Mesenchymal stem cell (in vitro differentiated cells and primary cell): ENCODE data around the gene EVC.
"Not testable (repeated sequence)": the region's sequence is repeated elsewhere in the genome, so short reads cannot be mapped to it uniquely, and the experiment has no call there.

ENCODE experiments used
- DNase-seq: peaks from one replicate; pipeline ENCODE4 v3.0.0-alpha.2; 2013
- H2AFZ ChIP-seq: one replicate; pipeline ENCODE4 v1.6.1; 2013; ENCODE audit warnings: low read depth, mild to moderate bottlenecking, control low read depth, inconsistent platforms, low read length, moderate library complexity
- H2AK5ac ChIP-seq: 2 replicates; pipeline ENCODE4 v1.6.1; 2013; ENCODE audit warnings: low read length, moderate library complexity, mild to moderate bottlenecking, inconsistent platforms; ENCODE audit not compliant: severe bottlenecking
- H2BK120ac ChIP-seq: one replicate; pipeline ENCODE4 v1.6.1; 2013; ENCODE audit warnings: low read depth, mild to moderate bottlenecking, inconsistent platforms, low read length, moderate library complexity
- H2BK12ac ChIP-seq, 2 experiments: one replicate each; pipeline ENCODE4 v1.6.1; 2013; ENCODE audit warnings: inconsistent platforms in 2 of 2, low read length in 2 of 2, mild to moderate bottlenecking in 2 of 2, moderate library complexity in 2 of 2, control low read depth in 1 of 2
- H2BK15ac ChIP-seq: one replicate; pipeline ENCODE4 v1.6.1; 2013; ENCODE audit warnings: mild to moderate bottlenecking, low read depth, inconsistent platforms; ENCODE audit not compliant: poor library complexity, severe bottlenecking
- H2BK5ac ChIP-seq: 2 replicates; pipeline ENCODE4 v1.6.1; 2013; ENCODE audit warnings: low read depth, mild to moderate bottlenecking, low read length, control low read depth, inconsistent platforms; ENCODE audit not compliant: poor library complexity, severe bottlenecking
- H3K14ac ChIP-seq, 2 experiments: one replicate each; pipeline ENCODE4 v1.6.1; 2013; ENCODE audit warnings: inconsistent platforms in 2 of 2, low read length in 2 of 2, control low read depth in 1 of 2, mild to moderate bottlenecking in 1 of 2, moderate library complexity in 1 of 2
- H3K18ac ChIP-seq, 2 experiments: one replicate each; pipeline ENCODE4 v1.6.1; 2013; ENCODE audit warnings: inconsistent platforms in 2 of 2, low read length in 2 of 2, control low read depth in 1 of 2, low read depth in 1 of 2, mild to moderate bottlenecking in 1 of 2
- H3K23ac ChIP-seq, 2 experiments: one replicate each; pipeline ENCODE4 v1.6.1; 2013; ENCODE audit warnings: inconsistent platforms in 2 of 2, low read length in 2 of 2, mild to moderate bottlenecking in 2 of 2, moderate library complexity in 2 of 2, control low read depth in 1 of 2
- H3K27ac ChIP-seq: 2 replicates; pipeline ENCODE4 v1.5.1; 2013; ENCODE audit warnings: mild to moderate bottlenecking, moderate library complexity, low read length, control low read depth, inconsistent platforms; ENCODE audit not compliant: poor library complexity, severe bottlenecking
- H3K27me3 ChIP-seq, 2 experiments: 2 replicates each; pipeline versions ENCODE4 v1.6.1 to v1.7.0; 2013; ENCODE audit warnings: low read length in 2 of 2, mild to moderate bottlenecking in 2 of 2, moderate library complexity in 2 of 2, control low read depth in 1 of 2, inconsistent platforms in 1 of 2; ENCODE audit not compliant: control insufficient read depth in 1 of 2, insufficient read depth in 1 of 2
- H3K36me3 ChIP-seq, 2 experiments: 2 replicates each; pipeline versions ENCODE4 v1.6.1 to v1.7.0; 2013; ENCODE audit warnings: low read length in 2 of 2, control low read depth in 1 of 2, inconsistent platforms in 1 of 2, low read depth in 1 of 2, mild to moderate bottlenecking in 1 of 2; ENCODE audit not compliant: insufficient read depth in 2 of 2, control insufficient read depth in 1 of 2
- H3K4ac ChIP-seq, 2 experiments: one replicate each; pipeline ENCODE4 v1.6.1; 2013; ENCODE audit warnings: inconsistent platforms in 2 of 2, low read length in 2 of 2, mild to moderate bottlenecking in 2 of 2, moderate library complexity in 2 of 2, control low read depth in 1 of 2, low read depth in 1 of 2
- H3K4me1 ChIP-seq: 2 replicates; pipeline ENCODE4 v1.6.1; 2013; ENCODE audit warnings: low read depth, low read length, control low read depth; ENCODE audit not compliant: control insufficient read depth, insufficient read depth
- H3K4me2 ChIP-seq: 2 replicates; pipeline ENCODE4 v1.6.1; 2013; ENCODE audit warnings: low read length, mild to moderate bottlenecking, inconsistent platforms; ENCODE audit not compliant: poor library complexity, severe bottlenecking
- H3K4me3 ChIP-seq, 2 experiments: 2 replicates each; pipeline versions ENCODE4 v1.5.1 to v1.7.0; 2013; ENCODE audit warnings: low read length in 2 of 2, mild to moderate bottlenecking in 2 of 2, control low read depth in 1 of 2, low read depth in 1 of 2; ENCODE audit not compliant: insufficient read depth in 1 of 2
- H3K79me1 ChIP-seq: replicated peaks from 2 replicates; pipeline ENCODE4 v1.6.1; 2013; ENCODE audit warnings: mild to moderate bottlenecking, control low read depth, low read length, inconsistent platforms; ENCODE audit not compliant: poor library complexity, severe bottlenecking
- H3K9ac ChIP-seq: 2 replicates; pipeline ENCODE4 v1.7.0; 2013; ENCODE audit warnings: mild to moderate bottlenecking, low read length, moderate library complexity
- H3K9me3 ChIP-seq: 2 replicates; pipeline ENCODE4 v1.7.0; 2013; ENCODE audit warnings: mild to moderate bottlenecking, low read length; ENCODE audit not compliant: control insufficient read depth
- H4K8ac ChIP-seq: one replicate; pipeline ENCODE4 v1.6.1; 2013; ENCODE audit warnings: inconsistent platforms, mild to moderate bottlenecking, low read length, moderate library complexity
- H4K91ac ChIP-seq: one replicate; pipeline ENCODE4 v1.6.1; 2013; ENCODE audit warnings: mild to moderate bottlenecking, low read length, inconsistent platforms
- WGBS: methylation state at CpG from one replicate; pipeline ENCODE4 v1.1.7; 2013; ENCODE audit warnings: mixed read lengths; 5-methylcytosine and 5-hydroxymethylcytosine counted together

Gene EVC

DNA sequence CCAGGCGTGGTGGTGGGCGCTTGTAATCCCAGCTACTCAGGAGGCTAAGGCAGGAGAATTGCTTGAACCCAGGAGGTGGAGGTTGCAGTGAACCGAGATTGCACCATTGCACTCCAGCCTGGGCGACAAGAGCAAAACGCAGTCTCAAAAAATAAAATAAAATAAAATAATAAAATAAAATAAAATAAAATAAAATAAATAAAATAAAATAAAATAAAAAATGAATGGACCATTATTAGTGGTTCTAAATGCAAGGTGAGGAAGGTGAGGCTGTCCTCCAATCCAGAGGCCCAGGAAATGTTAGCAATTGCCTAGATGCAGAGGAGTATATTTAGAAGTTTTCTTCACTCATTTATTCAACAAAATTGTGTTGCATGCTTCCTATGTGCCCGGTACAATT is 126.5 kb downstream of the EVC start:
- not testable (repeated sequence) for H4K8ac ChIP-seq, H2BK15ac ChIP-seq, H2BK5ac ChIP-seq, H2AFZ ChIP-seq, H3K18ac ChIP-seq, H4K91ac ChIP-seq, H3K36me3 ChIP-seq, H3K4me1 ChIP-seq, H3K27ac ChIP-seq, H3K79me1 ChIP-seq, DNase-seq, H3K14ac ChIP-seq, H3K4me3 ChIP-seq, H3K23ac ChIP-seq, H2BK12ac ChIP-seq, H3K4me2 ChIP-seq, H3K4ac ChIP-seq, H2AK5ac ChIP-seq, H2BK120ac ChIP-seq, H3K9ac ChIP-seq, H3K9me3 ChIP-seq
- peaks cover 1 to 15% of the 10 kb centered on the region in 2 experiments for H3K27me3 ChIP-seq
- 94% methylated on average over 3 of the region's 6 CpGs for WGBS

DNA sequence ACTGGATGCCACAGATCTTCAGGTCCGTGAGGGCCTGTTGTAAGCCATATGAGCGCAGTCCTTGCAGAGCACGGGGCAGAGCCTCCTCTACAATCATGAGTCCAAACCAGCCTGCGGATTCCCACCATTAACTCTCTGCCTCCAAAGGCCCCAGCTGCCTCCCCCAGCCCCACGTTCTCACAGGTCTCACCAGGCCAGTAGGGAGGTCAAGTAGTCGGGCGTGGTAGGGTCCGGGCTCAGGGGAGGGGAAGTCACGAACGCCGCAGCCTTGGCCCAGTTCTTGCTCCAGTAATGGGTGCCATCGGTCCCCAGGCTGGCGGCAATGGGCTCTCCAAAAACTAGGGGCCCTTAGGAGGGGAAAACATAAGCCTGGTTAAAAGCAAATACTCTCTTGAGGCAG is 128.3 kb downstream of the EVC start:
- Histone ChIP-seq H3K79me1 (no peaks in the 10 kb centered on the region), H3K18ac (no peak overlapping the region), H3K23ac (no peak overlapping the region), H2BK120ac (no peak overlapping the region), H4K8ac (no peak overlapping the region), H3K36me3 (no peaks in the 10 kb centered on the region), H4K91ac (no peak overlapping the region), H3K4me1 (peaks cover 2% of the 10 kb centered on the region), H3K27me3 (peaks cover 4 to 15% of the 10 kb centered on the region in 2 experiments), H3K9me3 (no peaks in the 10 kb centered on the region), H3K4me2 (no peak overlapping the region), H3K14ac (no peak overlapping the region), H2BK12ac (no peak overlapping the region), H3K4me3 (peak overlapping the region in 1 of 2 experiments; percentile 73), H2BK15ac (no peak overlapping the region), H2AK5ac (no peak overlapping the region), H3K27ac (no peak overlapping the region), H3K4ac (no peak overlapping the region), H2AFZ (no peak overlapping the region), H3K9ac (peak overlapping the region; percentile 19), H2BK5ac (no peak overlapping the region)
- 97% methylated on average over 13 of the region's 13 CpGs for WGBS
- DNase-seq, result no peak

DNA sequence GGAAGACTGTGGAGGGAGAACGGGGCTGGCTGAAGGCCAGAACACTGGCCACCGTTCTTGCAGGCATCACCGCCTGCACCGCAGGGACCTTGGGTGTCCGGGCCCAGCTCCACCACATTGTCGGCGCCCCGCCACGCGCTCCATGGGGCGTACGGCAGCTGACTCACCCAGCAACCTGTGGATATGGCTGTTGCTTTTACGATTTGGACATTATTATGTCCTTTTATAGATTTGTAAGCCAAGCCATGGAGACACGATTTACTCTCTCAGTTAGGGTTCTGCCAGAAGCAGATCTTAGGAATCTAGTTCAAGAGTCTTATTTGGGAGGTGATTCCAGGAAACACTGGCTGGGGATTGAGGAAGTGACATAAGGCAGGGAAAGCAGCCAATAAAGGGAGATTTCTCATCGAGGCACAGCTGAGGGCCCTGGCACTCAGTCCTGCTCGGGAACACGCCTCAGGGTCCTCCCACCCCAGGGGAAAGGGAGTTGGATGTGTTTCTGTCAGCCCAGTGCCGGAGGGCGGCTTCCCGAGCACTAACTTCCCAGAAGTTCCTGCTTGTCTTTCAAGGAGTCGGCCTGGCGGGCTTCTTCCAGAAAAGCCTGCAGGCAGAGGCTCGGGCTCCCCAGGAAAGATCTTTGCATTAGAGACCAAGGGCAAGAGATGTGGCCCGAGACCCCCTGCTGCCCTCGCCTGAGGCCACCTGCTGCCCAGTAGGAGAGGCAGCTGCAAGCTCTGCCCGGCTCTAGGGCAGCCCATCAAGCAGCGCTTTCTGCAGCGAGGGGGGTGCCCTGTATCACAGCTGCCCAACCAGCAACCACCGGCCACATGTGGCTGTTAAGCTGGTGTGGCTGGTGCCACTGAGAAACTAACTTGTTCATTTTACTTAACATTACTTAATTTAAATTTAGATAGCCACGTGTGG is 129.0 kb downstream of the EVC start:
- no peak overlapping the region for H2BK12ac ChIP-seq
- WGBS, result 96% methylated on average over 27 of the region's 30 CpGs

DNA sequence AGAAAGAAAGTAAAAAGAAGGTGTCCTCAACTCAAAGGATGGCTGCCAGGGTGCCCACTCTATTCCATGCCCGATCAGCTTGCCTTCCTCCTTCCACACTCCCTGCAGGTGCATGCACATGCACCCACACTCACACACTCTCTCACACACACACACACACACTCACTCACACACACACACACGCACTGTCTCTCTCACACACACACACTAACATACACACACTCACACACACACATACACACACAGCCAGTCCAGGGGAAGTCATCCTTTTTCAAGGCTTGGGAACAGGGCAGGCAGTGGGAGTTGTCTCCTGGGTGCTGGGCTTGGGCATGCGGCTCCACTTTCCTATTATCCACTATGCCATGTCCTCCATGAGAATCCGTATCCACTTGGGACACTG is 131.5 kb downstream of the EVC start:
- 100% methylated on average over 4 of the region's 4 CpGs for WGBS
- no peak overlapping the region for H2BK5ac ChIP-seq
- H3K36me3 ChIP-seq, result no peaks in the 10 kb centered on the region
- peaks cover 2% of the 10 kb centered on the region for H3K4me1 ChIP-seq
- no peak overlapping the region for H3K4ac ChIP-seq
- no peak overlapping the region for H3K14ac ChIP-seq
- H2BK120ac ChIP-seq, result no peak overlapping the region
- H3K27me3 ChIP-seq, result peaks cover 16 to 25% of the 10 kb centered on the region in 2 experiments
- no peak overlapping the region for H3K18ac ChIP-seq
- peaks cover 15% of the 10 kb centered on the region for H3K9me3 ChIP-seq
- H3K4me3 ChIP-seq, result no peak overlapping the region
- no peak overlapping the region for H3K9ac ChIP-seq
- H3K23ac ChIP-seq, result no peak overlapping the region
- no peak overlapping the region for H3K27ac ChIP-seq
- no peak overlapping the region for H2BK12ac ChIP-seq
- H3K79me1 ChIP-seq, result no peaks in the 10 kb centered on the region
- no peak overlapping the region for H3K4me2 ChIP-seq
- H4K8ac ChIP-seq, result no peak overlapping the region
- DNase-seq, result no peak
- H4K91ac ChIP-seq, result no peak overlapping the region
- no peak overlapping the region for H2AK5ac ChIP-seq
- no peak overlapping the region for H2AFZ ChIP-seq
- H2BK15ac ChIP-seq, result no peak overlapping the region

More for the DNA sequence above, 129.0 kb downstream of the EVC start:
- Histone ChIP-seq H3K9ac (peak overlapping the region; percentile 19), H2BK15ac (no peak overlapping the region), H3K4me2 (no peak overlapping the region), H2AFZ (no peak overlapping the region), H3K27me3 (peaks cover 9 to 20% of the 10 kb centered on the region in 2 experiments), H3K79me1 (no peaks in the 10 kb centered on the region), H3K27ac (no peak overlapping the region), H4K8ac (no peak overlapping the region), H3K14ac (no peak overlapping the region), H4K91ac (no peak overlapping the region), H3K36me3 (no peaks in the 10 kb centered on the region), H2AK5ac (no peak overlapping the region), H3K4ac (no peak overlapping the region), H3K4me3 (peak overlapping the region in 1 of 2 experiments; percentile 73), H2BK5ac (no peak overlapping the region), H3K4me1 (peaks cover 2% of the 10 kb centered on the region), H3K23ac (no peak overlapping the region), H3K9me3 (peaks cover 2% of the 10 kb centered on the region), H3K18ac (no peak overlapping the region), H2BK120ac (no peak overlapping the region)
- no peak for DNase-seq
